Measurements from ENCODE around the gene MLYCD.

Gene MLYCD

GRCh38 chr16:83926726-83927397 is 27.9 kb downstream of the MLYCD start (continued):
- TF ChIP-seq PBX3 (CRISPR knock-in tag; IDR thresholded peaks at IDR 0.05) (no peak), ZNF2 (tag by site-specific recombination; IDR thresholded peaks at IDR 0.05) (0 out of 2 replicates have a peak, but pooled peaks have one; percentile 54), ZNF624 (tag by site-specific recombination; IDR thresholded peaks at IDR 0.05) (no peak), ZNF10 (tag by site-specific recombination; IDR thresholded peaks at IDR 0.05) (no peak), ZNF426 (tag by site-specific recombination; IDR thresholded peaks at IDR 0.05) (no peak)

- POLR2A ChIA-PET, result no interaction called here
Measured at GRCh38 chr16:83928341-83929055, 29.6 kb downstream of the MLYCD start.

GRCh38 chr16:83929811-83930555 is 31.1 kb downstream of the MLYCD start:
- ChIA-PET POLR2A (no interaction called here), CTCF (interaction anchor here (0.7 to 4.0 kb wide), 4 partner anchors 8 to 136 kb away, joined by 3 to 29 read pairs (median 5); no protein-coding TSS in a partner anchor)
- no peaks in the 10 kb centered on the region for H3K9me3 ChIP-seq (ENCODE audit: control insufficient read depth, insufficient read depth, low read depth, low read length)
- H3K4me3 ChIP-seq (ENCODE audit: low read depth, low read length), result no peak overlapping the region
- no peaks in the 10 kb centered on the region for H3K4me1 ChIP-seq (ENCODE audit: control insufficient read depth, insufficient read depth, low read length)
- TF ChIP-seq ATF2 (tag by site-specific recombination; IDR thresholded peaks at IDR 0.05; ENCODE audit: low read depth) (no peak), MEIS1 (CRISPR knock-in tag; IDR thresholded peaks at IDR 0.05; ENCODE audit: borderline replicate concordance) (no peak), ZNF362 (tag by site-specific recombination; IDR thresholded peaks at IDR 0.05) (no peak), ZNF140 (tag by site-specific recombination; IDR thresholded peaks at IDR 0.05) (no peak), ZNF266 (tag by site-specific recombination; IDR thresholded peaks at IDR 0.05; ENCODE audit: low read depth) (no peak), GLI2 (tag by site-specific recombination; IDR thresholded peaks at IDR 0.05; ENCODE audit: borderline replicate concordance, low read depth) (no peak)
- no peaks in the 10 kb centered on the region for H3K36me3 ChIP-seq (ENCODE audit: control insufficient read depth in 2 of 2, insufficient read depth in 1 of 2, low read length in 2 of 2)
- no peak overlapping the region for H3K27ac ChIP-seq (ENCODE audit: extremely low read depth, low read depth, low read length)

More at GRCh38 chr16:83928341-83929055, 29.6 kb downstream of the MLYCD start:
- no peak overlapping the region for H3K4me3 ChIP-seq (ENCODE audit: low read depth, low read length)
- H3K36me3 ChIP-seq (ENCODE audit: control insufficient read depth in 2 of 2, insufficient read depth in 1 of 2, low read length in 2 of 2), result no peaks in the 10 kb centered on the region
- CTCF ChIA-PET, result interaction anchor here (0.6 to 4.3 kb wide), 6 partner anchors 9 to 138 kb away, joined by 3 to 29 read pairs (median 12); partner anchors contain the start of gene OSGIN1
- no peak for TF ChIP-seq ZXDB (tag by site-specific recombination; IDR thresholded peaks at IDR 0.05)
- no peak for TF ChIP-seq ZBTB17 (tag by site-specific recombination; IDR thresholded peaks at IDR 0.05)
- TF ChIP-seq SP2 (tag by site-specific recombination; IDR thresholded peaks at IDR 0.05), result no peak
- no peak for TF ChIP-seq ZNF660 (tag by site-specific recombination; IDR thresholded peaks at IDR 0.05)
- TF ChIP-seq ZNF202 (tag by site-specific recombination; IDR thresholded peaks at IDR 0.05; ENCODE audit: borderline replicate concordance), result no peak
- TF ChIP-seq ZBTB49 (tag by site-specific recombination; IDR thresholded peaks at IDR 0.05; ENCODE audit: low read depth), result no peak
- no peak for TF ChIP-seq OSR2 (tag by site-specific recombination; IDR thresholded peaks at IDR 0.05)
- H3K27ac ChIP-seq (ENCODE audit: extremely low read depth, low read depth, low read length), result no peak overlapping the region
- H3K4me1 ChIP-seq (ENCODE audit: control insufficient read depth, insufficient read depth, low read length), result no peaks in the 10 kb centered on the region
- H3K9me3 ChIP-seq (ENCODE audit: control insufficient read depth, insufficient read depth, low read depth, low read length), result no peaks in the 10 kb centered on the region

All from HEK293 (cell line).